ENCODE measurements around the gene ZNF462. TPM values are rescaled to one million over a fixed set of nuclear protein-coding genes. Genes with fewer than 3 reads are reported as not detected.

The ZNF462 gene
- total RNA-seq, 3 donors from 2014 or later (not counting 1 experiment from before 2014, with no cell fraction given): 0.33 to 0.93 (median 0.35) TPM

GRCh38 chr9:106970219-106970975 is 107.4 kb downstream of the ZNF462 start:
- Histone ChIP-seq H3K27ac (ENCODE audit: low read length) (no peak overlapping the region), H3K4me1 (ENCODE audit: control insufficient read depth, insufficient read depth, low read length) (peaks cover under 1% of the 10 kb centered on the region), H3K9me3 (ENCODE audit: control insufficient read depth, insufficient read depth, low read length) (no peaks in the 10 kb centered on the region), H3K36me3 (ENCODE audit: control insufficient read depth, insufficient read depth, low read length) (no peaks in the 10 kb centered on the region), H3K27me3 (ENCODE audit: control insufficient read depth, insufficient read depth, low read length) (no peaks in the 10 kb centered on the region), H3K4me3 (ENCODE audit: low read length) (no peak overlapping the region)
- no peak for TF ChIP-seq CTCF (IDR thresholded peaks at IDR 0.05)
- no peaks in the 10 kb centered on the region for H3K4me1 Mint-ChIP-seq
- no peak for ATAC-seq
- H3K27ac Mint-ChIP-seq: no peak overlapping the region
- no peak overlapping the region for H3K4me3 Mint-ChIP-seq
- WGBS (ENCODE audit: insufficient coverage): 89% methylated on average over 8 of the region's 9 CpGs
- no peaks in the 10 kb centered on the region for H3K9me3 Mint-ChIP-seq
- no peaks in the 10 kb centered on the region for H3K36me3 Mint-ChIP-seq
- peaks cover 0 to 15% of the 10 kb centered on the region in 2 donors for H3K27me3 Mint-ChIP-seq (ENCODE audit: low read depth in 2 of 2)
- no peak for DNase-seq
- intact Hi-C loops (cut with micrococcal nuclease): no loop called here

GRCh38 chr9:106970976-106971457 is 108.1 kb downstream of the ZNF462 start:
- Mint-ChIP-seq H3K9me3 (no peaks in the 10 kb centered on the region), H3K27ac (no peak overlapping the region), H3K4me1 (no peaks in the 10 kb centered on the region), H3K4me3 (no peak overlapping the region), H3K36me3 (no peaks in the 10 kb centered on the region), H3K27me3 (ENCODE audit: low read depth in 2 of 2) (peaks cover 0 to 15% of the 10 kb centered on the region in 2 donors)
- Histone ChIP-seq H3K9me3 (ENCODE audit: control insufficient read depth, insufficient read depth, low read length) (no peaks in the 10 kb centered on the region), H3K36me3 (ENCODE audit: control insufficient read depth, insufficient read depth, low read length) (no peaks in the 10 kb centered on the region), H3K4me3 (ENCODE audit: low read length) (no peak overlapping the region), H3K27me3 (ENCODE audit: control insufficient read depth, insufficient read depth, low read length) (no peaks in the 10 kb centered on the region), H3K27ac (ENCODE audit: low read length) (no peak overlapping the region), H3K4me1 (ENCODE audit: control insufficient read depth, insufficient read depth, low read length) (no peaks in the 10 kb centered on the region)
- DNase-seq: no peak
- no peak for TF ChIP-seq CTCF (IDR thresholded peaks at IDR 0.05)
- WGBS (ENCODE audit: insufficient coverage): 73% methylated on average over 4 of the region's 5 CpGs
- intact Hi-C loops (cut with micrococcal nuclease): no loop called here
- no peak for ATAC-seq

- Mint-ChIP-seq H3K4me1 (no peaks in the 10 kb centered on the region), H3K27ac (no peak overlapping the region), H3K36me3 (no peaks in the 10 kb centered on the region), H3K27me3 (ENCODE audit: low read depth in 2 of 2) (peaks cover 0 to 15% of the 10 kb centered on the region in 2 donors), H3K9me3 (no peaks in the 10 kb centered on the region), H3K4me3 (no peak overlapping the region)
- no peak for TF ChIP-seq CTCF (IDR thresholded peaks at IDR 0.05)
- Histone ChIP-seq H3K27ac (ENCODE audit: low read length) (no peak overlapping the region), H3K36me3 (ENCODE audit: control insufficient read depth, insufficient read depth, low read length) (no peaks in the 10 kb centered on the region), H3K4me3 (ENCODE audit: low read length) (no peak overlapping the region), H3K9me3 (ENCODE audit: control insufficient read depth, insufficient read depth, low read length) (no peaks in the 10 kb centered on the region), H3K4me1 (ENCODE audit: control insufficient read depth, insufficient read depth, low read length) (no peaks in the 10 kb centered on the region), H3K27me3 (ENCODE audit: control insufficient read depth, insufficient read depth, low read length) (no peaks in the 10 kb centered on the region)
- WGBS (ENCODE audit: insufficient coverage): 87% methylated on average over 9 of the region's 9 CpGs
- intact Hi-C loops (cut with micrococcal nuclease): no loop called here
- no peak for ATAC-seq
- DNase-seq: no peak
These were observed 109.1 kb downstream of the ZNF462 start for GRCh38 chr9:106972082-106972481.
